Regular cardiac myocyte (primary cell): ENCODE results near the gene UNC45A. TPM values are rescaled to one million over a fixed set of nuclear protein-coding genes. Genes with fewer than 3 reads are reported as not detected.

Experiments
- total RNA-seq: library from RNA; depleted of rRNA; stranded (reverse); fragments of >200 nt; gene quantifications from 2 replicates; pipeline ENCODE4 v1.2.3, GENCODE V29; 2014

Gene UNC45A, protein sequence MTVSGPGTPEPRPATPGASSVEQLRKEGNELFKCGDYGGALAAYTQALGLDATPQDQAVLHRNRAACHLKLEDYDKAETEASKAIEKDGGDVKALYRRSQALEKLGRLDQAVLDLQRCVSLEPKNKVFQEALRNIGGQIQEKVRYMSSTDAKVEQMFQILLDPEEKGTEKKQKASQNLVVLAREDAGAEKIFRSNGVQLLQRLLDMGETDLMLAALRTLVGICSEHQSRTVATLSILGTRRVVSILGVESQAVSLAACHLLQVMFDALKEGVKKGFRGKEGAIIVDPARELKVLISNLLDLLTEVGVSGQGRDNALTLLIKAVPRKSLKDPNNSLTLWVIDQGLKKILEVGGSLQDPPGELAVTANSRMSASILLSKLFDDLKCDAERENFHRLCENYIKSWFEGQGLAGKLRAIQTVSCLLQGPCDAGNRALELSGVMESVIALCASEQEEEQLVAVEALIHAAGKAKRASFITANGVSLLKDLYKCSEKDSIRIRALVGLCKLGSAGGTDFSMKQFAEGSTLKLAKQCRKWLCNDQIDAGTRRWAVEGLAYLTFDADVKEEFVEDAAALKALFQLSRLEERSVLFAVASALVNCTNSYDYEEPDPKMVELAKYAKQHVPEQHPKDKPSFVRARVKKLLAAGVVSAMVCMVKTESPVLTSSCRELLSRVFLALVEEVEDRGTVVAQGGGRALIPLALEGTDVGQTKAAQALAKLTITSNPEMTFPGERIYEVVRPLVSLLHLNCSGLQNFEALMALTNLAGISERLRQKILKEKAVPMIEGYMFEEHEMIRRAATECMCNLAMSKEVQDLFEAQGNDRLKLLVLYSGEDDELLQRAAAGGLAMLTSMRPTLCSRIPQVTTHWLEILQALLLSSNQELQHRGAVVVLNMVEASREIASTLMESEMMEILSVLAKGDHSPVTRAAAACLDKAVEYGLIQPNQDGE
- 89.9 and 101 TPM in 2 replicates for total RNA-seq

DNA sequence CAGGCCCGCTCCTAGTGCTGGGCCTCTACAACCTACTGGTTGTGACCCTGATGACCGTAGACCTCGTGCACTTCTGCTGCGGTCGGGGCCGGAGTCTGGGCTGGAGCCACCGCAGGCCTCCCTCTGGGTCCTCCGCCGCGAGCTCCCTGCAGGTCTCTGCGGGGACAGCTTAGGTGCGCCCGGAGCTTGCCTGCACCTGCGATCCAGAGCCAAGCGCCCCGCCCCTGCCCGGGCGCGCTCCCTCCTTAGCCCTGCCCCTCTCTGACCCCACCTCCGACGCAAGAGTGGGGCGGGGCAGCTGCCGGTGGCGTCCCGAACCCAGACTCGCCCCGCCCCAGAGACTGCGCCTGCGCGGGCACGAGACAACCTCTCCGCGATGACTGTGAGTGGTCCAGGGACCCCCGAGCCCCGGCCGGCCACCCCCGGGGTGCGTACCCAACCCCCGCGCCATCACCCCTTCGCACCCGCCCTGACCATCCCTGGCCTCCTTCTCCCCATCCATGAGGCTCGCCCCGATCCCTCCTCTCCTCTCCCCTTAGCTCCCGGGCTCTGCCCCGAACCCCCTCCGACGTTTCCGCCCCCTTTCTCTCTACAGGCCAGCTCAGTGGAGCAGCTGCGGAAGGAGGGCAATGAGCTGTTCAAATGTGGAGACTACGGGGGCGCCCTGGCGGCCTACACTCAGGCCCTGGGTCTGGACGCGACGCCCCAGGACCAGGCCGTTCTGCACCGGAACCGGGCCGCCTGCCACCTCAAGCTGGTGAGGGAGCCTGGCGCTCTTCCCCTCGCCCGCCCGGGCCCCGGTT is at the start of gene UNC45A:
Gene UNC45A, plus strand, starts transcription at position 337 of the 803 bp plus-strand sequence. Its CDS starts 40 bp downstream, at position 377.

DNA sequence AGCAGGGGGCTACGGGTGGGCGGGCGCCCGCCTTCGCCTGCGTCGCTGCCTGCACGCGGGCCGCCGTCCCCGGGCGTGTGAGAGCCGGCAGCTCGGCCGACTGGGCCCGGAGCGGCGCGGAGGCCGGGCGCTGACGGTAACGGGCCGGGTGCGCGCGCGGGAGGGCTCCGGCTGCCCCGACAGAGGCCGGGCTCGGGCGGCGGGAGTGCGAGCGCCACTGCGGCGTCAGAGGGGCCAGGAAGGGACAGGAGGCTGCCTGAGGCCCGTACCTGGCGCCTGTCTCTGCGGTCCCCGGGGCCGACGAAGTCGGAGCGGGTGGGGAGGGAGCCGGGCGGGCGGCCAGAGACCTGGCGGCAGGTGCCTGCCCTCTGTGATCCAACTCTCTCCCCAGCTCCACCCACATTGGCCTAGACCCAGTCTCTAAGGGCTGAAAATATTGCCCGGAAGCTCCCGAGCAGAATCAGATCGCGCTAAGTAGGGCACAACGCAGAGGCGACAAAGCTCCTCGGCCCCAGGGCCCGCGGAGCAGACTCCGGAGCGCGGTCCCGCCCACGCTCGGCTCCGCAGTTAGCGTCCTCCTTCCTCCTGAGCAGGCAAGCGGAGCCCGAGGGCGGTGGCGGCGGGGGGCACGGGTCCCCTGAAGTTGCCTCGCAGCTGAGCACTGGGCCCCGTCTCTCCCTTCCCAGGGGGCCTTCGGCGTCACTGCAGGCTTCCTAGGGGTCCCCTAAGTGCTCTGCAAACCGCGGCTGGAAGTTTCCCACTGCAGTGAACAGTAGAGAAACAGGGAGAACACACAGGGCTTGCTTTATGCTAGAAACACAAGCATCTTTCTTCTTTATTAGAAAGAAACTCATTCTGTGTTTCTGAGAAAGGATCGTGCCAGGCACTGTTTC is 32.0 kb upstream of the UNC45A start, which contains the start of gene MAN2A2:
Gene MAN2A2, plus strand, starts transcription at position 463 of the 893 bp plus-strand sequence. CDS start 906 bp downstream, outside the sequence.

DNA sequence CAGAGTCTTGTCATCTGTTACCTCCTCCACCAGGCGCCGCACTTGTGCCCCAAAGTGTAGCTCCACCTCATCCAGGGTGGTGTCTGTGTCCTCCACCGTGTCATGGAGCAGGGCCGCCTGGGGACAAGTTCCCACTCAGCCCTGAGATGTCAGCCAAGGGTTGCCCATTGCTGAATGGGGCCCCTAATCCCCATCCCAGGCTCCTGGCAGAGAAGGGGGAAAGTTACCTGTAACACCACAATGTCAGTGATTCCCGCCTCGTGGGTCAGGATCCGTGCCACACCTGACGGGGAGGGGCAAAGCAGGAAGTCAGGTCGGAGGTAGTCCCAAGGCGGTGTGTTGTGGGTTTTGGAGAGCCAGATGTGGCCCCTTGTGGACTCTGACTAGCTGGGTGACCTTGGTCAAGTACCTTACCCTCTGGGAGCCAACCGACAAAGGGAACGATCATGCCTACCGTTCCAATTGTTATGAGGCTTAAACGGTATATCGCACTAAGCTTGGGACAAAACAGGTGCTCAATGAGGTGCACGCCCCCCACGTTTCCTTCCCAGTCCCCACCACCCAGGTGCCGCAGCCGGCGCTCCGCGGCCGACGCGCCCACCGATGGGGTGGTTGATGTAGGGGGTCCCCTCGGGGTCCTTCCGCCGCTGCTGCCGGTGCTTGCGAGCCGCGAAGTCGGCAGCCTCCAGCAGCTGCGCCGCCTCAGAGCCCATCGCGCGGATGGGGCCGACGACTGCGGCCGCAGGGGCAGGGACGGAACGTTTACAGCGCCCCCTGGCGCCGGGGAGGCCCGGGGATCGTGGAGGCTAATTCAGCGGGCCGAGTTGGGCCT is 3.0 kb upstream of the UNC45A start, which contains the start of gene HDDC3:
Gene HDDC3, minus strand, starts transcription at position 722 of the 832 bp plus-strand sequence. Its CDS starts 9 bp downstream, at position 713.

DNA sequence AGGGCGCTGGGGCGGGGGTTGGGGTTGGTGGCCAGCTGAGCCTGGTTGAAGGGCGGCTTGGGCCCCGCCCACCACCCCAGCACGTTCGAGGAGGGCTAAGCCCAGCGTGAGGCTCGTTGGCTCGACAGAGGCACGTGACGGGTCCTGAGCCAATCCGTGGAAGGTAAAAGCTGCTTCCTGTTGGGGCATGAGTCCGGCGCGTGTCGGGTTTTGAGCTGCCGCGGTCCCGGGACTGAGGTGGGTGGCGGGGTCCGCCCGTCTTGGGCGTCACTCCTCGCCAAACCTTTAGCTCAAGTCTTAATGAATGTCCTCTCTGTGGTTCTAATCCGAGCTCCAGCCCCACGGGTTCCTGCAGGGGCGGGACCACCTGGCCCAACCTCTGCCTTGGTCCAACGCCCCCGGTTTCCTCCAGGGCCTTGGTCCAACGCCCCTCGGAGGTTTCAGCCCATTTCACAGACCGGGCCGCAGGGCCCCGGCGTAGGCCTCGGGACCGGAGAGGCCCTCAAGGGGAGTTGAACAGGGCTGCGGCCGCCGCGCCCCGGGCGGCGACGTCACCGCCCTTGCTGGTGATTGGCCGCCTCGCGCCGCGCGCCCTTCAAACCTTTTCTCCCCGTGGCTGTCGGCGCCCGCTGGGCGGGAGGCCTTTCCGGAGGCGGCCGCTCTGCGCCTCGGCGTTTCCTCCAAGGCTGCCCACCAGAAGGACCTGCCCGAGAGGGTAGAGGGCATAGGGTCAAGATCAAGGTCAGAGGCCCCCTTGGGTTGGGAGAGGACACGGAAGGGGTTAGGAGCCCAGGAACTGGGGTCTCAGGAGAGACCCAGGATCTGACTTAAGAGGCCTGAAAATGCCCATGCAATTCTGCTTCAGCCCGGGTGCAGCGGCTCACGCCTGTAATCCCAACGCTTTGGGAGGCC is 19.9 kb downstream of the UNC45A start, which contains the start of gene RCCD1:
Gene RCCD1, plus strand, starts transcription at position 173 of the 912 bp plus-strand sequence. CDS start 1,851 bp downstream, outside the sequence.

DNA sequence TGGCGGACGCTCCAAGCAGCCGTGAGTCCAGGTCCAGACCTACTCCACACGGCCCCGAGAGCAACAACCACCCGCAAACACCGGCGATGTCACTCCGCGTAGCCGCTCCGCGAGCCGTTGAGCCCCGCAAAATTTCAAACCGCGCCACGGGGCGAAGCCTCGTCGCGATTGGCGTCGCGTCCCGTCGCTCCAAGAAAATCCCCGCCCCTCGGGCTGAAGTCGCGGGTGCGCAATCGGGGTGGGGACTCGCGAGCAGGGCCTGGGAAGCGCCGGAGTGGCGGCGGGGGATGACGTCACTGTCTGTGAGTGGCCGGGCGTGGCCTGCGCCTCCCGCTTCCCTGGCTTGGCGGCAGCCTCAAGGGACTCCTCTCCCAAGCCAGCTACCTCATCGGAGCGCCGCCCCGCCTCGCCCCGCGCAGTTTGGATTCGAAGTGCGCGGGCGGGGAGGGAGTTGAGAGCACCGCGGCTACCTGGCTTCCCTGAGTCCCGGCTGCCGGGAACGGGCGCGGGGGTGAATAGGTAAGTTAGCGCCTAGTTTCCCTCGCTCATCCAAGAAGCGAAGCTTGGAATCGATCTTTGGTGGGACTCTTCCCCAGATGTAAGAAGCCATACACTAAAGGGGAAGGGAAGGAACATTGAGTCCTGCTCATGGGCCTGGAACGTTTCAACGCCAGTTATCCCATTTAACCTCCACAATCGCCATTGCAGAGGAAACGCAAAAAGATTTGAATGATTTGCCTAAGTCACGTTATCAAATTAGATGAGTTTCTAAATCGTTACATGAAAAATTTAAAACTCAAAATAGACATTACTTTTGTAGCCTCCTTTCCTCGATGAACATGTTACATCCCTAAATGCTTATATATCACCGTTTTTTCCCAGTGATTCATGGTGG is 59.6 kb downstream of the UNC45A start, which contains the start of gene PRC1:
Gene PRC1, minus strand, starts transcription at position 119 of the 895 bp plus-strand sequence. Its CDS starts 118 bp downstream, at position 1.

Other genes with a start within 250 kb of the UNC45A start
- gene BLM, start 217.9 kb upstream of the UNC45A start, total RNA-seq = 0.85 and 8.8 TPM in 2 replicates
- gene FURIN, start 66.7 kb upstream of the UNC45A start, total RNA-seq = 39.5 and 94.1 TPM in 2 replicates
- 15.7 and 30.2 TPM in 2 replicates for gene FES, start 50.8 kb upstream of the UNC45A start, total RNA-seq
- gene MAN2A2, start 32.0 kb upstream of the UNC45A start, total RNA-seq = 18.6 and 22.0 TPM in 2 replicates
- 19.2 and 21.5 TPM in 2 replicates for gene HDDC3, start 2.7 kb upstream of the UNC45A start, total RNA-seq
- gene RCCD1, start 19.6 kb downstream of the UNC45A start, total RNA-seq = 11.3 and 15.7 TPM in 2 replicates
- 33.5 and 247 TPM in 2 replicates for gene PRC1, start 59.2 kb downstream of the UNC45A start, total RNA-seq
- 9.6 and 10.7 TPM in 2 replicates for gene VPS33B, start 87.3 kb downstream of the UNC45A start, total RNA-seq
- not detected in 2 replicates for gene SV2B, start 165.0 kb downstream of the UNC45A start, total RNA-seq